GM18511 (cell line): ENCODE data around the gene TLR8.
"Not testable (repeated sequence)": the region's sequence is repeated elsewhere in the genome, so short reads cannot be mapped to it uniquely, and the experiment has no call there.

Experiments used
- ATAC-seq: cut with Tn5 transposase; IDR thresholded peaks from one replicate; pipeline ENCODE4 v1.9.1; 2021; ENCODE audit warnings: mild to moderate bottlenecking, moderate library complexity; ENCODE audit not compliant: unreplicated experiment

The TLR8 gene

GRCh38 chrX:12963210-12963850 is 56.9 kb downstream of the TLR8 start:
- not testable (repeated sequence) for ATAC-seq

GRCh38 chrX:12965131-12965940 is 58.9 kb downstream of the TLR8 start:
- ATAC-seq = no peak

GRCh38 chrX:12966151-12966550 is 59.7 kb downstream of the TLR8 start:
- ATAC-seq = no peak

GRCh38 chrX:12967711-12968465 is 61.5 kb downstream of the TLR8 start:
- ATAC-seq = no peak

GRCh38 chrX:12970691-12971202 is 64.3 kb downstream of the TLR8 start:
- ATAC-seq = no peak

- no peak for ATAC-seq
Observed at GRCh38 chrX:12971282-12972003, 65.0 kb downstream of the TLR8 start.

GRCh38 chrX:12972243-12972642 is 65.8 kb downstream of the TLR8 start:
- no peak for ATAC-seq
